GM21737 (cell line): Measurements from ENCODE around the gene PAQR3.

ENCODE experiments used
- ATAC-seq: cut with Tn5 transposase; IDR thresholded peaks from one replicate; pipeline ENCODE4 v1.9.1; 2021; ENCODE audit warnings: mild to moderate bottlenecking, moderate library complexity; ENCODE audit not compliant: unreplicated experiment

The PAQR3 gene, protein sequence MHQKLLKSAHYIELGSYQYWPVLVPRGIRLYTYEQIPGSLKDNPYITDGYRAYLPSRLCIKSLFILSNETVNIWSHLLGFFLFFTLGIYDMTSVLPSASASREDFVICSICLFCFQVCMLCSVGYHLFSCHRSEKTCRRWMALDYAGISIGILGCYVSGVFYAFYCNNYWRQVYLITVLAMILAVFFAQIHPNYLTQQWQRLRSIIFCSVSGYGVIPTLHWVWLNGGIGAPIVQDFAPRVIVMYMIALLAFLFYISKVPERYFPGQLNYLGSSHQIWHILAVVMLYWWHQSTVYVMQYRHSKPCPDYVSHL

DNA sequence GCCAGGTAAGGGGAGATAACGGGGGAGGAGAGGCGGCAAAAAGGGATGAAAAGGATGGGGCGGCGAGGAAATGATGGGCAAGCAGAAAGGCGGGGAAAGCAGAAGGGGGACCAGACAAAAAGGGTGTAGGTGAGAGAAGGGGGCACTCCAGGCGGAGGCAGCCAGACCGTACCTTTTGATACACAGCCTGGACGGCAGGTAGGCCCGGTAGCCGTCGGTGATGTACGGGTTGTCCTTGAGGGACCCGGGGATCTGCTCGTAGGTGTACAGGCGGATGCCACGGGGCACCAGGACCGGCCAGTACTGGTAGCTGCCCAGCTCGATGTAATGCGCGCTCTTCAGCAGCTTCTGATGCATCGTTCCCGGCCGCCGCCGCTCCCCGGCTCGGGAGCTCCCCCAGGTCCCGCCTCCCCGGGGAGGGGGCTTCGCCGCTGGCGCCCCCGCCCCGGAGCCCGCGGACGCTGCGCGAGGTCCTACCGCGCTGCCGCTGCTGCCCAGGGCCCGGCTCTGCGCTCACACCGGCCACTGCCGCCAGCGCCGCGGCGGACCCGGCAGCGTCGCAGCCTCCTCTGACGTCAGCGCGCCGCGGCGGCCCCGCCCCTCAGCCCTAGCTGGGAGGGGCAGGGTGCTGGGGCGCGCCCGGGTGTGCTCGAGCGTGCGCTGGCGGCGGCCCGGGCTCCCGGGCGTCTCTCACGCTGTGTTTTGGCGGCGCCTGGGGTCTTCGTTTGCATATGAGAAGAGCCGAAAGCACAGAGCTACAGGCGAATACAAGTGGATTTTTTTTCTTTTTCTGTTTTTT is at the start of gene PAQR3:
Gene PAQR3, minus strand, starts transcription at position 571 of the 799 bp plus-strand sequence. Its CDS starts 214 bp downstream, at position 357.
- ATAC-seq = peak; percentile 99

DNA sequence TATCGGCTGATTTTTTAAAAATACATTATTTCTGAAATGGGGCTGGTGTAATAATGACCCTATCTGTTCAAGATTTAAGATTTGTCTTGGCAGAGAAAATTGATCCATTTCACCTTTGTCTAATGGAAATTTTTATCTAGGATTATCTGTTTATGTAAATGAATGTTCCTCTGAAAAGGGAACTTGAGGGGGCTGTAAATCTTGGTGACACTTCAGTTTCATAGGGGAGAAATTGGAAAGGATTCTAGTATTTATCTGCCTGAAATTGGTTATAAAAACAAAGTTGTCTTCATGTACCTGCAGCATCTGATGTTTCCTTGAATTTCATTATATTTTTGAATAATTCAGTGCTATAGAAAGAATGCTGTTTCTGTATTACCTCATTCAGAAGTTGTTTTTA is 48.4 kb upstream of the PAQR3 start:
- ATAC-seq = no peak

DNA sequence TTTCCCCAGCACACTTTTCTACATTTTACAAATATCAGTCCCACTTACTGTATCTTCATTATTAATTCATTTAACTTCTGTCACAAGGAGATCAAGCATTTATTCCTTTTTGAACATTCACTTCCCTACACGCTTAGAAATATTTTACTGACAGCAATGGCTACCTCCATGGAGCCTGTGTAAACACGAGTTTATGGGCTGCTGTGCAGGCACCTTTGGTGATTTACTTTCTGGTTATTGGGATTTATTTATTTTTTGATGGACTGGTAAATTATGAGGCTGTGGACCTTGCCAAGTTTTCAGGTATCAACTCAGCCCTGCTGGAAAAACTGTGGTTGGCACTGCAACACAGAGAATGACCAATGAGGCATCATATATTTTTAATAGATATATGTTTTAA is 45.4 kb upstream of the PAQR3 start:
- ATAC-seq = no peak

DNA sequence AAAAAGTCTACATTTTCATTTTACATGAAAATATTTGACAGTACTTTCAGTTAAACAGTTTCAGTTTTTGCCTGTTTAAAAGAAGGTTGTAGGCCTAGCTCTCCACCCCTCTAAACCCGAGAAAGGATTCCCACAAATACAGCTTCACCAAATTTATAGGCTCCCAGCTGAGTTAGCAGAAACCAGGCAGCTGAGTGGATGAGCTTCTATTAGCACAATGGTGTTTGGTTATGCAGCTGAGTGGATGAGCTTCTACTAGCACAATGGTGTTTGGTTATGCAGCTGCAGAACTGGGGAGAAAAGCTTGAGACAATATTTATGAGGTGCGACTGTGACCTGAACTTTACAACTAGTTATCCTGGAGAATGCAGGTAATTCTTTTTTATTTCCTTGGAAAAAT is 36.6 kb upstream of the PAQR3 start:
- ATAC-seq = no peak

DNA sequence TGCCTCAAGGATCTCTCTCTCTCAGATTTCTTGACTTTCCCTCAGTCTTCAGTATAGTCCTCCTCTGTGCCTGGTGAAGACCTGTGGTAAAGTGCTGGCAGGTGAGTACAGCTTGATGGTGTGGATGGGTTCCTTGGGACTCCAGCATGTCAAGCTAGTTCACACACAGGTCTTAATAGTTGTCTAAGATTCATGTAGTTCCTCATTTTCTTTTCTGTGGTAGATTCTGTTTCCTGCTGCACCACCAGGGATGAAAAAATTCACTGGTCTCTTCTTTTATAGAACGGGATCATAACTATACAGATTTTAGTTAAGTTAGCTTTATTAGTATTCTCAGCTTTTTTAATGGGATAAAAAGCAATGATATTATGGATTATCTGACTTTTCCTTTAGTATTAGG is 32.5 kb upstream of the PAQR3 start:
- ATAC-seq = no peak

DNA sequence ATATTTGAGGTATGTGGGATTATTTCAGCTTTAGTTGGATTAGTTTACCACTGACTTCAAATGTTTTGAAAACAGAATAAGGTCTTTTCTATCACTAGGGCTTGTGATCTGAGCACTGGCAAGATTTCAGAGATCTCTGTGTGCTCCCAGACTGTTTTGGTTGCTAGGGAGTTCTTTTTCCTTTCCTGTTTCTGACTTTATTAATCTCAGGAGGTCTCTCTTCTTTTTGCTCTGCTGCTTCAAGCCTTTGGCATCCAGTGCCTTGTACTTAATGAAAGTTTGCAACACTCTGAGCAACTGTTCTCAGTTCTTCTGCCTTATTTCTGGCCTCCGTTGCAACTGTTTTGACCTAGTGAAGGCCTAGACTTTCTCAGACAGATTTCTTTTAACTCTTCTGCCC is 32.1 kb upstream of the PAQR3 start:
- no peak for ATAC-seq

DNA sequence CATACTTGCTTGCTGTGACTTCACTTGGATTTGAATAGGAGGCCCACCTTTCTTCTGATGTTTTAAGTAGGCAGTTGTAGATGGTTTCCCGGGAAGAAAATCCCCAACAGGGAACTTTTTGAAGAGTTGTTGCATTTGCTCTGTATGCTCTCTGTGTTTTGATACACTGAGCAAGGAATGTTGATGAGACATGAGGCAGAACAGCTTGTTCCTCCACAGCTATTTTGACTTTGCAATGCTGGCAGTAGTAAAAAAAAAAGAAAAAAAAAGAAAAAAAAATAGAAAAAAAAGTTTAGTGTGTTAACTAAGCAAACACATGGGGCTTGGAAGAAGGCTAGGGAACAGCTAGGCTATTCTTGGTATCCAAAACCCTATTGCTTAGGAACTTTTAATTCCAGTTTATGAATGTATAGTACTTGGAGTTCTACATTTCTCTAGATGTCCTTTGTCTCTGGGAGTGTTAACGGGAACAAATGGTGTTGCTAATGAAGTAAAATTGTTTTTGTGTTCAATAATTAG is 23.4 kb upstream of the PAQR3 start:
- no peak for ATAC-seq

DNA sequence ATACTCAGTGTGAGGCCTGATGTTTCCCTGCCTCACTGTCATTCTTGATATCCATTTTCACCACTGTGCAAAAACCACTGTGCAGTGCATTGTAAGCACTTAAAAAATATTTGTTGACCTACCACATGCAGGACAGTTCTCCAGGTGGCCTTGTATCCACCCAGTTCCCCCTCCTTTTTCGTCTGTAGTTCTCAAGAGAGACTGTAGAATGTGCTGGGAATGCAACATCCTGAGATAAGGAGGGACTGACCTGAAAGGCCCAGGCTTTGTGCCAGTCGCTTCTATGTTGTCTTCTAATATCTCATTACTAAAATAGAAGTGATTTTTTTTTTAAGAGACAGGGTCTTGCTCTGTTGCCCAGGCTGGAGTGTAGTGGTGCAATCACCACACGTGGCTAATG is 21.7 kb upstream of the PAQR3 start:
- ATAC-seq = no peak

DNA sequence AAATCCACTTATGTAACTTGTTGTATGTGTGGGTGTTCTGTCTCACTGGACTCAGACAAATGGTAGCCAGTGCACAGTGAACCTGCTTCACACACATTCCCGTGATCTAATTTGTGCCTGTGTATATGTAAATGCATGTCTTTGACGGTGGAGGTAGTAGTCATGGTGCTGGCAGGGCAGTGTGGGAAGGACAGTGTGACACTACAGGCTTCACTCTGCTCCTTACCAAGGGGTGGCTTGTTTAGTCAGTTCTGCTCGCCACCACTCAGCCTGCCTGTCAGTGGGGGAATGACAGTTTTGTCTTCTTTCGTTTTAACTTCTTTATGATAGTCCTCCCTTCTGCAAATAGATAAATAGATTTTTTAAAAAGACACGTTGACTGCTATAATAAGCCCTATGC is 17.7 kb upstream of the PAQR3 start:
- no peak for ATAC-seq

DNA sequence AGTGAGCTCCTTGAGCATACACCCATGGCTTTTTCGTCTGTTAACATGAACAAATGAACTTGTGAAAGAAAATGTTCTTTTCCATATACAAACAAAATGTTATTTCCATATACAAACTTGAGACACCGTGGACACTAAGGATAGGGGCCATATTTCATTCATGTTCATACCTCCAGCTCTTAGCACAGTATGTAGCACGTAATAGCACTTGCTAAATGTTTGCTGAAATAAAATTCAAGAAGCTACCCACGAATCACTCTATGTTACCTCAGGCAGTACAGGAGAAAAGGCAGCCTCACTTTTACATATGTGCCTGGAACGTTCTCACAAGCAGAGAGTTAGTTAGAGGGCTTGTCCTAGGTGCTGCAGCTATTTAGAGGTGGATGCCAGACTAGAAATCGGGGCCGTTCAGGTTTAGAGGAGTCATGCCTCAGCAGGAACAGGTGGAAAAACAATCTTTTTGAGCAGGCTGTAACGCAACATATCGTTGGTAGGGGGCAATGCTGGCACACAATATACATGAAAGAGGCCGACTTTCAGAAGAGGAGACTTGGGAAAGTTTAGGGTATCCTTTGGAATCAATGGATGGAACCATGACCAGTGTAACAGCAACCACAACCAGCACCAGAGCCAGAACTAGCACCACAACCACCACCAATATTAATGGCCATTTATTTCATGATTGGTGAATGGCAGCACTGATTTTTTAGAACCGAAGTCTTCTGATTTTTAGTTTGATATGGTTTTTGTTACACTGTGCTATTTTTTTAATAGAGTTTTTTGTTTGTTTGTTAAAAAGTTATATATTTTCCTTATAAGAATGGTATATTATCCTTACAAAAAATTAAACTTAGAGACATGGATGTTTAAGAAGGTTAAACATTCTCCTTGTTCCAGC is 14.8 kb upstream of the PAQR3 start:
- ATAC-seq = no peak

DNA sequence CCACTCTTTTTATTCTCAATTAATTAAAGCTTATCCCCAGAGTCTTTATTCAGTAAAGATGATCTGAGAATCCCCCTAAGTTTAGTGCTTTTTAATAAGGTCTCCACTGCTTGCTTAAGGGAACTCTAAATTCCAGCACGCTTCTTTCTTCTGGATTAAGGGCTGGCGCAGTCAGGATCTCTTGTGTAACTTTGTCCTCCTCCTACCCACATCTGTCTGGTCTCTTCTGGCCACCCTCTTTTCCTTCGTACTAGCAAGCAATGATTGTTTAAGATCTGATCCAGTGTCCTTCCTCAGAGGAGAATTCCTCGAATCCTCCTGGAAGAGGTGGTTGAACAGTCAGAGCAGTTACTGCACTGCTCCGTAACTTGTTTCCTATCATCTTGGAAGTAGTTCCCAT is 14.0 kb upstream of the PAQR3 start:
- ATAC-seq = no peak

DNA sequence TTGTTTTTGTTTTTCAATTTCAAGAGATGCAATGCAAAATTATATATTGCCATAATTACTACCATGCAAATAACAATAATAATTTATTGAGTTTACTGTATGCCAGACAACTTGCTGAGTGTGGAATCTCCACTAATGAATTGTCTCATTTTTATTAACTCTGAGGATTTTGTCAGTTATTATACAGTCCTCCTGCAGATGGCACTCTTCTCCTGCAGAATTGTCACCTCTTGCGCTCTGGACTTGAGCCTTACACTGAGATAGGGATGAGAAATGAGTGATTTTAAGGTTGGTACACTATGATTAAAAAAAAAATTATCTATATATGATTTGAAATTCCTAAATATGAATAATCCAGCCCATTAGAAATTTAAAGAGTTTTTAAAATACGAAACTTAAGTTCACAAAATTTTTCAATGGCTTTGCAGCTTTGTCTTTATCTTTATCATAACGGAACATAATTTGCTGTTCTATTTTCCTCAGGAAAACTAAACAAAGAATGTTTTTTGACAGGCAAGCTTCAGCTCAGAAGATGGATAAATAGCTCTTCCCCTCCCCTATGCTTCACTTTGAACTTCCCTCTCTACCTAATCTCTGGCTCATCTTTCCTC is 12.7 kb upstream of the PAQR3 start:
- no peak for ATAC-seq

DNA sequence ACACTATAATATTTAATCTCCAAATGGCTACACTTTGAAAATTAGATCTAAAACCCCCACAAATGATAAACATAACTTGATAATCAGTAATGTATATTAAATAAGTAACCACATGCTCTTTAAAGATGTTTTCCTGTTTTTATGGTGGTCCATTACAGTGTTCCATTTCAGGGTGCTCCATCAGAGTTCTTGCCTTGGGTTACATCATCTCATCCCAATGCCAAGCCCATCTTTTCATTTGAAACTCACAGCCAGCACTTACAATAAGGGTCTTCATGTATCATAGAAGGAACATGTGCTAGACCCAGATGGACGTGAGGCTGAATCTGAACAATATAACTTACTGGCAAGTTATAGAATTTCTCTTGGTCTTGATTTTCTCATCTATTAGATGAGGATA is 10.5 kb upstream of the PAQR3 start:
- ATAC-seq = no peak

DNA sequence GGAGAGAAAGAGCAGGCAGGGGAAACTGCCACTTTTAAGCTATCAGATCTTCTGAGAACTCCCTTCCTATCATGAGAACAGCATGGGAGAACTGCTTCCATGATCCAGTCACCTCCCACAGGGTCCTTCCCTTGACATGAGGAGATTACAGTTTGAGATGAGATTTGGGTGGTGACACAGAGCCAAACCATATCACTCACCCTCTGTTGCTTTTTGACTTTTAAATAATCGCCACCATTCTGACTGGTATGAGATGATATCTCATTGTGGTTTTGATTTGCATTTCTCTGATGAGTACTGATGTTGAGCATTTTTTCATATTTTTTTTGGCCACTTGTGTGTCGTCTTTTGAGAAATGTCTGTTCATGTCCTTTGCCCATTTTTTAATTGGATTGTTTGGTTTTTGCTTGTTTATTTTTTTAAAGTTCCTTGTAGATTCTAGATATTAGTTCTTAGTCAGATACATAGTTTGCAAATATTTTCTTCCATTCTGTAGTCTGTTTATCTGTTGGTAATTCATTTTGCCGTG is 6.5 kb upstream of the PAQR3 start:
- no peak for ATAC-seq

DNA sequence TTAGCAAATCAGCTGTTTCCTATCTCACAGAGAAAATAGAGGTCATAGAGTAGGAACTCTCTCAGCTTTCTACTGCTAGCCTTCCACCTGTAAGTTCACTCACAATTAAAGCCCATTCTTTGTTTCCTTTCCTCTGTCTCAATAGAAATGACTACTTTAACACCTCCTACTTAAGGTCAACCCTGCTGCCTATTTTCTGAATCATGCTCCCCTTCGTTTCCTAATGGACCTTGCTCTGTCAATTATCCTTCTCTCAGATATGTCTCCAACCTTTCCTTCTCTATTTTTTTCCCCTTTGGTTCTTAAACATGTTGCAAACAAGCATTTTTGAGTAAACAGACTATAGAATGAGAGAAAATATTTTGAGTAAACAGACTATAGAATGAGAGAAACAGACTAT is 5.1 kb upstream of the PAQR3 start:
- no peak for ATAC-seq

DNA sequence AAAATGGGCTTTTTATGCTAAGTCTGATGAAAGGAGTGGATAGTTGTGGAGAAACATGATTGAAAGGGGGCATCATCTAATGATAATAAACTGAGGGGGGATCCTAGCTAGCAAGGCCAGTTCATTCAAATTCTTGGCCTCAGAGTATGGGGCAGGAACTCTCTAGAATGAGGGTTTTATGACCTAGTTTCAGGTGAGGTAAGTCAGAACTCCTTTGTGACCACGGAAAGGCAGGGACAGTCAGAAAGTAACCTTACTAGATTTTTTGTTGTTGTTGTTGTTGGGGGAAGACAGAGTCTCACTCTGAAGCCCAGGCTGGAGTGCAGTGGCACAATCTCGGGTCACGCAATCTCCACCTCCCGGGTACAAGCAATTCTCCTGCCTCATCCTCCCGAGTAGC is 1.5 kb upstream of the PAQR3 start:
- ATAC-seq = no peak

DNA sequence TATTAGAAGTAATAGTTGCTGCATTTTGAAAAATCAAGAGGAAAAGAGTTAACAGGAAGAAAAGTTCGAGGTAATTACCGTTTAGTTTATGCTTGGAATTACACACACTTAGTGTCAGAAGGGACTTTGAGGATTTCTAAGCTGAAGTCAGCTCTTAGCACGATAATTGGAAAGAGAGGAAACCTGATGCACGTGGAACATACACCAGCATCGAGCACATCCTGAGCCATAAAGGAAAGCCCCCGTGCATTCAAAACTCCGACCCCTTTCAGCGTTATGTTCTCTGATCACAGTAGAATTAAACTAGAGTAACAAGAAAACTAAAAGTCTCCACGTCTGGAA is 400 bp upstream of the PAQR3 start:
- peak; percentile 15 for ATAC-seq

DNA sequence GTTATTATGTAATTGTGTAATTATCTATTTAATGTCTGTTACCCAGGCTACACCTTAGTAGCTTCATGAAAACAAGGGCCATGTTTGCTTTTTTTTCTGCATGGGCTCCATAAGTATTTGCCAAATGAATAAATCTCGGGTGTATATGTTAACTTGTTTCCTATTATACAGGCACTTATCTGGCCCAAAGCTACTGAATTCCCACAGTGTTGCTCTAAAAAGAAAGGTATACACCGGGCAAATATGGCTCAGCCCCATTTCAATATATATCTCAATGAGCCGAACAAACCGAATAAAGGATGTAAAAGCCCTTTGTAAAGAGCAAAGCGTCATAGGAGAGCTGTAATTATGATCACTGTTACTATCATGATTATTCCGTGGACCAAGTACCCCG is 767 bp downstream of the PAQR3 start:
- no peak for ATAC-seq

DNA sequence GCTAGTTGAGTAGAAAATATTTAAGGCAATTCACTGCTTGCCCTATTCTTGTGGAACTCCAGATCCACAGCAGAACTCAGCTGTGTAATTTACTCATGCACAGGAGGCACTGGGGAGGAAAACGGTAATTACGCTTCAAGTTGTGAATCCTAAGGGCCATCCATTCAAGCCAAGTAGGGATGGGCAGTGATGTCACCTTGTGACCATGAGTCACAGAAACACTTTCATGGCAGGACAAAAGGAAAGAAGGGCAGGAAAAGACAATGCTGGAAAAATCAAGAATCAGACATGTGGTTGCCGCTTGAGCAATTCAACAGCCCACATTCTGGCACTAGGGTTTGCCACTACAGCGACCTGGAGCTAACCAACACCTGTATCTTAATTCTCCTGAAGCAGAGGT is 1.4 kb downstream of the PAQR3 start:
- ATAC-seq = no peak

DNA sequence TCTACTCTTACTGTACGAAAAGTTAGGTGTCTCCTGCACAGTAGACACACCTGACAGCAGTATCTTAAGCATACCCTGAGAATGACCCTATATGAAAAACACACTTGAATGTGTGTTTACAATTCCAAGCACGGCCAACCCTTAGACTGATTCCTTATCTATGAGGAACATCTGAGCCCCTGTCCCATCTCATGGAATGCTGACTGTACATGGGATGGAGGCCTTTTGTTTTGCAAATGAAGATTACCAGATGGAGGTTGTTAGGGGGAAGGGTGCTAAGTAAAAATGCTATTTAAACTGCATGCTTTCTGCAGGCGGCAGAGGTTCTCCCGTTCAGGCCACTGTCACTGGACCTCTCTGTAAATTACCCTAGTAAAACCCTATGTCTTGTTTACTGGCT is 2.2 kb downstream of the PAQR3 start:
- no peak for ATAC-seq
